WTC11 (cell line): ENCODE data around the gene UBE3A.

Source experiments
- CTCF ChIP-seq: fragments of 200-600 bp; IDR thresholded peaks from 2 replicates; pipeline ENCODE4 v1.8.0; 2022; ENCODE audit warnings: antibody characterized with exemption
- E2F1 ChIP-seq: sonication (generic); formaldehyde crosslinking; IDR thresholded peaks from 2 replicates; pipeline ENCODE4 v1.8.0; 2022; ENCODE audit warnings: mild to moderate bottlenecking, missing genetic modification reagents
- JUN ChIP-seq: sonication (generic); formaldehyde crosslinking; IDR thresholded peaks from 2 replicates; pipeline ENCODE4 v1.8.0; 2023; ENCODE audit warnings: mild to moderate bottlenecking, missing genetic modification reagents
- TF ChIP-seq, protein P1 (sequence below): sonication (generic); formaldehyde crosslinking; IDR thresholded peaks from 2 replicates; pipeline ENCODE4 v1.8.1; 2023; ENCODE audit warnings: mild to moderate bottlenecking, missing genetic modification reagents
- TF ChIP-seq, protein P2 (sequence below): sonication (generic); formaldehyde crosslinking; IDR thresholded peaks from 2 replicates; pipeline ENCODE4 v1.8.1; 2023; ENCODE audit warnings: mild to moderate bottlenecking, missing genetic modification reagents
- TF ChIP-seq, protein P3 (sequence below): sonication (generic); formaldehyde crosslinking; IDR thresholded peaks from 2 replicates; pipeline ENCODE4 v1.8.0; 2022; ENCODE audit warnings: mild to moderate bottlenecking, missing genetic modification reagents
- TF ChIP-seq, protein P4 (sequence below): sonication (generic); formaldehyde crosslinking; IDR thresholded peaks from 2 replicates; pipeline ENCODE4 v1.8.0; 2023; ENCODE audit warnings: missing genetic modification reagents

- no peak for TF ChIP-seq JUN (CRISPR knock-in tag)
- no peak for TF ChIP-seq CTCF
- TF ChIP-seq, protein P1, sequence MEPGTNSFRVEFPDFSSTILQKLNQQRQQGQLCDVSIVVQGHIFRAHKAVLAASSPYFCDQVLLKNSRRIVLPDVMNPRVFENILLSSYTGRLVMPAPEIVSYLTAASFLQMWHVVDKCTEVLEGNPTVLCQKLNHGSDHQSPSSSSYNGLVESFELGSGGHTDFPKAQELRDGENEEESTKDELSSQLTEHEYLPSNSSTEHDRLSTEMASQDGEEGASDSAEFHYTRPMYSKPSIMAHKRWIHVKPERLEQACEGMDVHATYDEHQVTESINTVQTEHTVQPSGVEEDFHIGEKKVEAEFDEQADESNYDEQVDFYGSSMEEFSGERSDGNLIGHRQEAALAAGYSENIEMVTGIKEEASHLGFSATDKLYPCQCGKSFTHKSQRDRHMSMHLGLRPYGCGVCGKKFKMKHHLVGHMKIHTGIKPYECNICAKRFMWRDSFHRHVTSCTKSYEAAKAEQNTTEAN (CRISPR knock-in tag), result no peak
- TF ChIP-seq, protein P2, sequence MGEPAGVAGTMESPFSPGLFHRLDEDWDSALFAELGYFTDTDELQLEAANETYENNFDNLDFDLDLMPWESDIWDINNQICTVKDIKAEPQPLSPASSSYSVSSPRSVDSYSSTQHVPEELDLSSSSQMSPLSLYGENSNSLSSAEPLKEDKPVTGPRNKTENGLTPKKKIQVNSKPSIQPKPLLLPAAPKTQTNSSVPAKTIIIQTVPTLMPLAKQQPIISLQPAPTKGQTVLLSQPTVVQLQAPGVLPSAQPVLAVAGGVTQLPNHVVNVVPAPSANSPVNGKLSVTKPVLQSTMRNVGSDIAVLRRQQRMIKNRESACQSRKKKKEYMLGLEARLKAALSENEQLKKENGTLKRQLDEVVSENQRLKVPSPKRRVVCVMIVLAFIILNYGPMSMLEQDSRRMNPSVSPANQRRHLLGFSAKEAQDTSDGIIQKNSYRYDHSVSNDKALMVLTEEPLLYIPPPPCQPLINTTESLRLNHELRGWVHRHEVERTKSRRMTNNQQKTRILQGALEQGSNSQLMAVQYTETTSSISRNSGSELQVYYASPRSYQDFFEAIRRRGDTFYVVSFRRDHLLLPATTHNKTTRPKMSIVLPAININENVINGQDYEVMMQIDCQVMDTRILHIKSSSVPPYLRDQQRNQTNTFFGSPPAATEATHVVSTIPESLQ (CRISPR knock-in tag), result no peak
- no peak for TF ChIP-seq E2F1 (CRISPR knock-in tag)
- TF ChIP-seq, protein P3, sequence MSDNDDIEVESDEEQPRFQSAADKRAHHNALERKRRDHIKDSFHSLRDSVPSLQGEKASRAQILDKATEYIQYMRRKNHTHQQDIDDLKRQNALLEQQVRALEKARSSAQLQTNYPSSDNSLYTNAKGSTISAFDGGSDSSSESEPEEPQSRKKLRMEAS (CRISPR knock-in tag), result no peak
- TF ChIP-seq, protein P4, sequence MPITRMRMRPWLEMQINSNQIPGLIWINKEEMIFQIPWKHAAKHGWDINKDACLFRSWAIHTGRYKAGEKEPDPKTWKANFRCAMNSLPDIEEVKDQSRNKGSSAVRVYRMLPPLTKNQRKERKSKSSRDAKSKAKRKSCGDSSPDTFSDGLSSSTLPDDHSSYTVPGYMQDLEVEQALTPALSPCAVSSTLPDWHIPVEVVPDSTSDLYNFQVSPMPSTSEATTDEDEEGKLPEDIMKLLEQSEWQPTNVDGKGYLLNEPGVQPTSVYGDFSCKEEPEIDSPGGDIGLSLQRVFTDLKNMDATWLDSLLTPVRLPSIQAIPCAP (CRISPR knock-in tag), result no peak
Observed at GRCh38 chr15:25401501-25401900, 37.3 kb downstream of the UBE3A start.
